Hematopoietic multipotent progenitor cell treated with erythropoietin and hydrocortisone succinate and interleukin-3 and kit ligand, for 17 days (in vitro differentiated cells): Measurements from ENCODE around the gene SNX3.

Experiments used
- DNase-seq: peaks from one replicate; pipeline ENCODE4 v3.0.0-alpha.2; 2015; ENCODE audit warnings: low spot score

The SNX3 gene

GRCh38 chr6:108170332-108171290 lies 90.2 kb downstream of the SNX3 start:
- no peak for DNase-seq

- DNase-seq = no peak
Measured at GRCh38 chr6:108169464-108170331, 91.1 kb downstream of the SNX3 start.

GRCh38 chr6:108168501-108169463 lies 92.1 kb downstream of the SNX3 start:
- no peak for DNase-seq

GRCh38 chr6:108168090-108168463 lies 92.8 kb downstream of the SNX3 start:
- DNase-seq = no peak

DNA sequence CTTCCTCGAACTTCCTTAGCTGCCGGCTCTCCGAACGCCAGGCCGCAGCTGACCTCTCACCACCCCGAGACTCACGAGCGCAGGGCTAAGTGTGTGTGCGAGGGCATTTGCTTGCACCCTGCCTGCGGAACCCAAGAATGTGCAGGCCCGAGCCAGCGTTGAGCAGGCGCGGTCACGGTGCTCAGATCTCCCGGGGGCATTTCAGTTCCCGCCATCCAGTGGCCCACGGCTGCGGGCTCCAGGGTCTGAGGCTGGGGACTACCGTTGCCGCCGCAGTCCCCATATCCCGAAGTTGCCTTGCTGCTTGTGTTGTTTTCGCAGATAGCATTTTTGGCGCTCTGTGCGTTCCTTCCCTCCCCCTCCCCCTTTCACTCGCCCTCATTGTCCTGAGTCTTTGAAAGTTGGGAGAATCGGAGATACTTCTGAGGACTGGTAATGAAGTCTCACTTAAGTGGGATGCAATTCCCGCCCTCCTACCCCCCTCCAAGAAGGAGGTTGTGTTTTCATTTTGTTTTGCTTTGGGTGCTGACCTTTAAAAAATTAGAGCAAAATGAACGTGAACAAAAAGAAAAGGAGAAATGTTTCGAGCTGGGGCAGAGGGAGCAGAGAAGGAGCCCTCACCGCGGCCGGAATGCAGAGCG lies 93.3 kb downstream of the SNX3 start:
- no peak for DNase-seq

GRCh38 chr6:108166664-108167448 lies 94.0 kb downstream of the SNX3 start:
- no peak for DNase-seq

- DNase-seq = no peak
Measured at GRCh38 chr6:108165714-108166663, 94.9 kb downstream of the SNX3 start, which contains the start of gene NR2E1. Gene NR2E1 (plus strand): TSS chr6:108166022. CDS start chr6:108166766, 744 bp downstream.

- no peak for DNase-seq
Measured at GRCh38 chr6:108164815-108165706, 95.8 kb downstream of the SNX3 start.

DNA sequence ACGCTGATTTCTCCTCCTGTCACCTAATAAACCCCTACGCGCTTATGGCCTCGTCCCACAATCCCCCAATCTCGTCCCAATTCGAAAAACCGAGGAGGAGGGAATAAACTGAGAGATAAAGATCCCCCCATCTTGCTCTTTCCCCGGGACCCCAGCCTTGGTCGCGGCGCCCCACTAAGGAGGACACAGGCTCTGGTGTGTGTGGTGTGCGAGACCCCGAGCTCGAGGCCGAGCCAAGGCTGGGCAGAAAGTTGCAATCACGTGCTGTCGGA lies 96.4 kb downstream of the SNX3 start:
- DNase-seq = no peak

DNA sequence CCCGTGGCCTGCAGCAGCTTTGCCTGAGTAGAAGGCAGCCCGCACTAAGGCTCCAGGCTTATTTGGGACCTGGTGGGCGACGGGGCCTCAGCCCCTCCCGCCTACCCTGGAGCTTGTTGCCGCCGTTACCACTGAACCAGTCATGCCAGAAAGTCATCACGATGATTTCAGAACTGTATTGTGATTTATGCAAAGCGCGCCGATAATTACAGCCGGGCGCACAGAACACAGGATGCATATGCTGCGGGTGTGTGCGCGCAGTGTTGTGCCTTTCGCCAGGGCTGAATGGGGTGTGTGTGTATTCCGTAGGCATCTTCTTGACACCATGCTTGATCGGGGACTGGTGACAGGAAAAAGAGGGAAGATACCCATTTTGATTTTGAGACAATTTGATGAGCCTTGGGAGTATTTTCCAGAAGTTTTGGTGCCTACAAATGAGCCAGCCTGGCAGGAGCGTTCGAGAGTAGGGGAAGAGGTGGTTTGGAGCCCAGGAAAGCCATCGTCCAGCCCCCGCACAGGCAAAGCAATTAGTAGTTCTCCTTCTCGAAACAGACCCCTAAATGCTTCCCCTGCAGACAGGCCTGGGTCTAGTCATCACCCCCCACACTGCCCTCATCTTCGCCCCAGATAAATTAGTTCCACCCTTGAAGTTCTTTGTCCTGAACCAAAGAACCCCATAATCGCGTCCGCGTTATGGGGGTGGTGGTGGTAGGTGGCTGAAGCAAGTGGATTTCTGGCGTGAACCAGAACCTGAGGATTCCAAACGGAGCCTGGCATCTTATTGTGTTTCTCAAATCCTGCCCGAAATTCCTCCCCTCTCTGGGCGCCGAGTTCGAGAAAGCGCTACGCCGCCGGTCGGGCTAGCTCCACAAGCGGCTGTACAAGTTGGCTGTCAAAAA lies 96.9 kb downstream of the SNX3 start:
- no peak for DNase-seq

DNA sequence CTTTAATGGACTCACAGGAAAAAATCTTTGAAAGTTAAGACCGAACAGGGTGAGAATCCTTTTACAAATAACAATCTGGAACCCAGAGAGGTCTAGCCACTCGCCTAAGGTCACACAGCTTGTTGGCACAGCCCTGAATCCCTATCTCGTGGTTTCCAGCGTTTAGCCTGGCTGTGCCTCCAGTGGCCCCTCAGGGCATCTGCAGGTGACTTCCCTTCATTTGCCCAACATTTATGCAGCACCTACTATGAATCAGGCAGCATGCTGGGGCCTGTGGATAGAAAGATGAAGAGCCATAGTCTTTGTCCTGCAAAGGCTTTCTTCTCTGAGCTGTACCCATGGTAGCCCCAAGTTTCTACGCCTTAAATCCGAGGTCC lies 97.6 kb downstream of the SNX3 start:
- DNase-seq = no peak

GRCh38 chr6:108161724-108162282 lies 99.0 kb downstream of the SNX3 start:
- no peak for DNase-seq
